HT-29 (cell line): ENCODE measurements around the gene KREMEN1. TPM values are rescaled to one million over a fixed set of nuclear protein-coding genes. Genes with fewer than 3 reads are reported as not detected.
A peak's percentile ranks its signal among the peaks of the same experiment; 100 is the strongest.

Experiments
- DNase-seq: peaks from one replicate; pipeline ENCODE4 v3.0.0-alpha.2; 2015; ENCODE audit warnings: low spot score
- total RNA-seq: library from RNA; depleted of rRNA; stranded (reverse); fragments of >200 nt; shearing (Covaris generic); gene quantifications from 2 replicates; pipeline ENCODE4 v1.2.3, GENCODE V29; 2014

KREMEN1 gene
- total RNA-seq, 1 experiment from 2014 or later: 6.8 TPM

- no peak for DNase-seq
Measured at GRCh38 chr22:29184849-29185490, 112.1 kb downstream of the KREMEN1 start.

- no peak for DNase-seq
Measured at GRCh38 chr22:29186302-29186701, 113.5 kb downstream of the KREMEN1 start.

- DNase-seq: no peak
Measured at GRCh38 chr22:29187831-29188230, 115.0 kb downstream of the KREMEN1 start.

- no peak for DNase-seq
Measured at GRCh38 chr22:29190051-29190450, 117.2 kb downstream of the KREMEN1 start.

GRCh38 chr22:29190918-29191317 lies 118.1 kb downstream of the KREMEN1 start:
- DNase-seq: no peak

GRCh38 chr22:29193021-29193420 lies 120.2 kb downstream of the KREMEN1 start:
- no peak for DNase-seq

GRCh38 chr22:29194184-29194583 lies 121.3 kb downstream of the KREMEN1 start:
- peak; percentile 23 for DNase-seq

- no peak for DNase-seq
Measured at GRCh38 chr22:29195118-29195963, 122.5 kb downstream of the KREMEN1 start.

- no peak for DNase-seq
Measured at GRCh38 chr22:29195964-29196666, 123.3 kb downstream of the KREMEN1 start.

- DNase-seq: no peak
Measured at GRCh38 chr22:29197096-29197495, 124.3 kb downstream of the KREMEN1 start.

- DNase-seq: no peak
Measured at GRCh38 chr22:29198240-29198639, 125.4 kb downstream of the KREMEN1 start.

- no peak for DNase-seq
Measured at GRCh38 chr22:29199702-29200400, 127.0 kb downstream of the KREMEN1 start.

GRCh38 chr22:29200901-29201300 lies 128.1 kb downstream of the KREMEN1 start:
- no peak for DNase-seq

GRCh38 chr22:29201782-29202181 lies 128.9 kb downstream of the KREMEN1 start:
- DNase-seq: no peak

GRCh38 chr22:29202212-29203192 lies 129.7 kb downstream of the KREMEN1 start:
- peak; percentile 36 for DNase-seq

- DNase-seq: no peak
Measured at GRCh38 chr22:29203488-29204454, 130.9 kb downstream of the KREMEN1 start.

GRCh38 chr22:29204455-29205183 lies 131.8 kb downstream of the KREMEN1 start:
- DNase-seq: no peak

GRCh38 chr22:29205252-29205593 lies 132.4 kb downstream of the KREMEN1 start:
- DNase-seq: no peak
